Superior temporal gyrus (tissue), 1 donor: ENCODE data around the gene TRIM66.
"Not testable (repeated sequence)": the region's sequence is repeated elsewhere in the genome, so short reads cannot be mapped to it uniquely, and the experiment has no call there.

Experiments
- DNase-seq: peaks from one replicate; pipeline ENCODE4 v3.0.0-alpha.2; 2016; ENCODE audit errors: extremely low spot score

The TRIM66 gene

GRCh38 chr11:8691601-8692000 lies 9.1 kb upstream of the TRIM66 start:
- DNase-seq = no peak

GRCh38 chr11:8690374-8691342 lies 8.2 kb upstream of the TRIM66 start:
- no peak for DNase-seq

- DNase-seq = no peak
Observed at GRCh38 chr11:8689726-8690255, 7.3 kb upstream of the TRIM66 start.

- DNase-seq = peak; percentile 98
Observed at GRCh38 chr11:8688414-8689362, 6.2 kb upstream of the TRIM66 start.

GRCh38 chr11:8686325-8686724 lies 3.9 kb upstream of the TRIM66 start:
- no peak for DNase-seq

GRCh38 chr11:8685820-8686219 lies 3.4 kb upstream of the TRIM66 start:
- DNase-seq = no peak

- no peak for DNase-seq
Observed at GRCh38 chr11:8685306-8685705, 2.8 kb upstream of the TRIM66 start.

- DNase-seq = no peak
Observed at GRCh38 chr11:8684600-8685290, 2.3 kb upstream of the TRIM66 start.

- no peak for DNase-seq
Observed at GRCh38 chr11:8683115-8683807, 796 bp upstream of the TRIM66 start.

- no peak for DNase-seq
Observed at GRCh38 chr11:8681837-8682302, 595 bp downstream of the TRIM66 start.

- no peak for DNase-seq
Observed at GRCh38 chr11:8679006-8679405, 3.5 kb downstream of the TRIM66 start.

- DNase-seq = no peak
Observed at GRCh38 chr11:8676458-8676857, 6.0 kb downstream of the TRIM66 start.

- no peak for DNase-seq
Observed at GRCh38 chr11:8674859-8675258, 7.6 kb downstream of the TRIM66 start.

GRCh38 chr11:8672346-8672745 lies 10.1 kb downstream of the TRIM66 start:
- DNase-seq = no peak

- no peak for DNase-seq
Observed at GRCh38 chr11:8671651-8672062, 10.8 kb downstream of the TRIM66 start.

- peak; percentile 81 for DNase-seq
Observed at GRCh38 chr11:8671193-8671612, 11.3 kb downstream of the TRIM66 start.

GRCh38 chr11:8670081-8670480 lies 12.4 kb downstream of the TRIM66 start:
- not testable (repeated sequence) for DNase-seq

- DNase-seq = no peak
Observed at GRCh38 chr11:8665222-8665621, 17.2 kb downstream of the TRIM66 start.

- no peak for DNase-seq
Observed at GRCh38 chr11:8661001-8661795, 21.3 kb downstream of the TRIM66 start.
